ENCODE results near the gene C8B.

Gene C8B

GRCh38 chr1:56968878-56969495 lies 3.2 kb upstream of the C8B start:
- DNase-seq, result no peak

- DNase-seq, result no peak
These were observed 2.4 kb upstream of the C8B start for GRCh38 chr1:56967900-56968832.

GRCh38 chr1:56967355-56967754 lies 1.5 kb upstream of the C8B start:
- no peak for DNase-seq

GRCh38 chr1:56966698-56966999 lies 834 bp upstream of the C8B start:
- no peak for DNase-seq

- no peak for DNase-seq
These were observed 624 bp downstream of the C8B start for GRCh38 chr1:56965191-56965590.

GRCh38 chr1:56964349-56965017 lies 1.3 kb downstream of the C8B start:
- no peak for DNase-seq

- DNase-seq, result no peak
These were observed 2.1 kb downstream of the C8B start for GRCh38 chr1:56963667-56964066.

- no peak for DNase-seq
These were observed 4.4 kb downstream of the C8B start for GRCh38 chr1:56961426-56961825.

GRCh38 chr1:56958526-56958925 lies 7.3 kb downstream of the C8B start:
- DNase-seq, result no peak

- DNase-seq, result no peak
These were observed 7.9 kb downstream of the C8B start for GRCh38 chr1:56957931-56958330.

GRCh38 chr1:56954664-56955063 lies 11.2 kb downstream of the C8B start:
- no peak for DNase-seq

GRCh38 chr1:56953386-56953785 lies 12.4 kb downstream of the C8B start:
- no peak for DNase-seq

GRCh38 chr1:56952501-56952900 lies 13.3 kb downstream of the C8B start:
- no peak for DNase-seq

GRCh38 chr1:56948403-56949023 lies 17.3 kb downstream of the C8B start:
- no peak for DNase-seq

GRCh38 chr1:56940039-56940438 lies 25.8 kb downstream of the C8B start:
- no peak for DNase-seq

GRCh38 chr1:56939209-56939608 lies 26.6 kb downstream of the C8B start:
- DNase-seq, result no peak

GRCh38 chr1:56938646-56939045 lies 27.2 kb downstream of the C8B start:
- peak in 1 of 2 experiments; percentile 11 for DNase-seq

GRCh38 chr1:56934430-56935060 lies 31.3 kb downstream of the C8B start:
- DNase-seq, result no peak

GRCh38 chr1:56933606-56934005 lies 32.2 kb downstream of the C8B start:
- DNase-seq, result no peak

GRCh38 chr1:56933161-56933560 lies 32.7 kb downstream of the C8B start:
- DNase-seq, result no peak

GRCh38 chr1:56931686-56932085 lies 34.1 kb downstream of the C8B start:
- DNase-seq, result peak in 1 of 2 experiments; percentile 54

- no peak for DNase-seq
These were observed 34.6 kb downstream of the C8B start for GRCh38 chr1:56931211-56931610.

- no peak for DNase-seq
These were observed 36.3 kb downstream of the C8B start for GRCh38 chr1:56929492-56929891.

All from NCI-H446 (cell line).